SK-N-SH treated with all-trans-retinoic acid at 6 μM for 48 hours (cell line): ENCODE results near the gene TAMALIN.

ENCODE experiments used
- CSDC2 ChIP-seq: fragments of 250-450 bp; sonication (Bioruptor Pico); IDR thresholded peaks from 2 replicates; pipeline ENCODE4 v1.5.0; 2020; ENCODE audit warnings: mild to moderate bottlenecking, moderate library complexity
- GLIS3 ChIP-seq: fragments of 250-450 bp; sonication (Bioruptor Pico); IDR thresholded peaks from 2 replicates; pipeline ENCODE4 v1.5.0; 2020; ENCODE audit warnings: mild to moderate bottlenecking, moderate library complexity
- ZFP3 ChIP-seq: fragments of 250-450 bp; sonication (Bioruptor Pico); IDR thresholded peaks from 2 replicates; pipeline ENCODE4 v1.5.0; 2020; ENCODE audit warnings: mild to moderate bottlenecking, moderate library complexity
- ZFP30 ChIP-seq: fragments of 450-650 bp; formaldehyde crosslinking; IDR thresholded peaks from 2 replicates; pipeline ENCODE4 v1.5.0; 2022; ENCODE audit warnings: mild to moderate bottlenecking, moderate library complexity
- ZNF565 ChIP-seq: fragments of 450-650 bp; formaldehyde crosslinking; conservative IDR thresholded peaks from 2 replicates; pipeline ENCODE4 v1.5.0; 2020; ENCODE audit warnings: low read depth, mild to moderate bottlenecking, moderate library complexity
- TF ChIP-seq, protein P1 (sequence below): fragments of 250-450 bp; sonication (Bioruptor Pico); IDR thresholded peaks from 2 replicates; pipeline ENCODE4 v1.8.0; 2020; ENCODE audit warnings: mild to moderate bottlenecking, moderate library complexity, borderline replicate concordance

DNA sequence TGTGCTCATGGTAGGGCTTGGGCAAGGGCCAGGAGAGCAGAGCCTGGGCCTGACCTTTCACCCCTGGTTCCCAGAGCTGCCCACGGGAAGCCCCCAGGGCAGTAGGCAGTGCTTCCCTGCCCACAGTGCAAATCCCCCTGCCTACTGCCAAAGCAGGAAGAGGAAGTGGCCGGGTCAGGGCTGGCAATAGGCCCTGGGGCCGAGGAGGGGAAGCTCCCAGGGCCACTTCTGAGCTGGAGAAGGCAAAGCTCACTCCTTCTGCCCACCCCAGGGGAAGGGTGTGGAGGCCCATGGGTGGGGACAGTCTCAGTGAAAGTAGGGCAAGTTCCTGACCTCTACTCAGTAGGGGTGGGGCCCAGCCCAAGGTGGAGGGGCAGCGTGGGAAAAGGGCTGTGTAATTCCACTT is 39.1 kb downstream of the TAMALIN start:
- TF ChIP-seq ZNF565 (CRISPR knock-in tag) (no peak), CSDC2 (CRISPR knock-in tag) (no peak), GLIS3 (CRISPR knock-in tag) (no peak), ZFP30 (CRISPR knock-in tag) (no peak), ZFP3 (CRISPR knock-in tag) (no peak)
- TF ChIP-seq, protein P1, sequence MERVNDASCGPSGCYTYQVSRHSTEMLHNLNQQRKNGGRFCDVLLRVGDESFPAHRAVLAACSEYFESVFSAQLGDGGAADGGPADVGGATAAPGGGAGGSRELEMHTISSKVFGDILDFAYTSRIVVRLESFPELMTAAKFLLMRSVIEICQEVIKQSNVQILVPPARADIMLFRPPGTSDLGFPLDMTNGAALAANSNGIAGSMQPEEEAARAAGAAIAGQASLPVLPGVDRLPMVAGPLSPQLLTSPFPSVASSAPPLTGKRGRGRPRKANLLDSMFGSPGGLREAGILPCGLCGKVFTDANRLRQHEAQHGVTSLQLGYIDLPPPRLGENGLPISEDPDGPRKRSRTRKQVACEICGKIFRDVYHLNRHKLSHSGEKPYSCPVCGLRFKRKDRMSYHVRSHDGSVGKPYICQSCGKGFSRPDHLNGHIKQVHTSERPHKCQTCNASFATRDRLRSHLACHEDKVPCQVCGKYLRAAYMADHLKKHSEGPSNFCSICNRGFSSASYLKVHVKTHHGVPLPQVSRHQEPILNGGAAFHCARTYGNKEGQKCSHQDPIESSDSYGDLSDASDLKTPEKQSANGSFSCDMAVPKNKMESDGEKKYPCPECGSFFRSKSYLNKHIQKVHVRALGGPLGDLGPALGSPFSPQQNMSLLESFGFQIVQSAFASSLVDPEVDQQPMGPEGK (CRISPR knock-in tag), result no peak
